HG02943 (cell line): ENCODE measurements around the gene AOAH.

Source experiments
- ATAC-seq: cut with Tn5 transposase; IDR thresholded peaks from one replicate; pipeline ENCODE4 v1.9.1; 2021; ENCODE audit warnings: mild to moderate bottlenecking, low read depth, moderate library complexity; ENCODE audit not compliant: unreplicated experiment

AOAH gene

GRCh38 chr7:36638140-36638539 lies 86.2 kb downstream of the AOAH start:
- no peak for ATAC-seq

GRCh38 chr7:36637417-36637816 lies 86.9 kb downstream of the AOAH start:
- ATAC-seq = no peak

DNA sequence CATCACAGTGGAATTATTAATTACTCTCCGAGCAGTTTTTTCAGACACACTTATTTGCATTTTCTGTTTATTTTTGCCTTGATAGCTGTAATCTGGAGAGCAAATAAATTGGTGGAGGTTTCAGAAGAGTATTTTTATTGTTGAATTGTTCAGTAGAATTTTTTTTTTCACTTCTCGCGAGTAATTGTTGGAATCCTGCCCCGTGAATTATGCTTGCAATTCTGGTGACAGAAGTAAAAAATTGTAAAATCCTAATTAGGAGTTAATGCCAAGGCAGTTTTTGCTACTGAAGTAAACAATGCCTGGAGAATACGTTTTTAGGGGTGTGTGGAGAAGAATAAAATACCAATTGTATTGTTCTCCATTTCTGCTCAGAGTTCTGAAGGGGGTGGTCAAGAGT lies 88.2 kb downstream of the AOAH start:
- no peak for ATAC-seq

DNA sequence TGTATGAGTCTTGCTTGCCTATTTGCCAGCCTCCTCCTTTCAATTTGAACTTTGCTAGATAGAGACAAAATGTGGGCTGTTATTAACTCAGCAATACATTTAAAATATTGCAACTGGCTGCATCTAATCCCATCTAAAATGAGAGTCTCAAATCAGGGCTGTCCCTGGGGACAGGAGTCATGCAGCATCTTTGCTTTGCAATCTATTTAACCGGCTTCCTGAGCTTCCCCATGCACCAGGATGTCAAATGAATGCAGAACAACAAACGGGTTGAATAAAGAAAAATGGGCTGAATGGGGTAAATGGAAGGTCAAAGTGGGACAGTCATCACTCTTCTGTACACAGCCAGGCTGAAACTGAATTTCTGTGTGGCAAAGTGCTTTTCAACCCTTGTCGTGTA lies 89.2 kb downstream of the AOAH start:
- no peak for ATAC-seq

DNA sequence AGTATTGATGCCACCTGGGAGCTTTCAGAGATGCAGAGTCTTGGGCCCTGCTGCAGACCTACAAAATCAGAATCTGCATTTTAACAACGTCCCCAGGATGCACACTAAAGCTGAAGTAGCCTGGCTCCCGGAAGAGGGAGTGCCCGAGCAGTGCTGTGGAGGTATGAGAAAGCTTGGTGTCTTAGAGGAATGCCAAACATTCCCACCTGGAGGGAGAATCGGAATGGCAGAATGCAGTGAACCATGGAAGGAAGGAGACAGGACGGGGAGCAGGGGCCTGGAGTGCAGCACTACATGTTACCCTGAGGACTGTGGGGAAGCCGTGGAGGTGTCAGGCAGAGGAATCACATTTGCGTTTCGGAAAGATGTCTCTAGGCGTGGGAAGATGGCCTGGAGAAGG lies 90.9 kb downstream of the AOAH start:
- no peak for ATAC-seq

DNA sequence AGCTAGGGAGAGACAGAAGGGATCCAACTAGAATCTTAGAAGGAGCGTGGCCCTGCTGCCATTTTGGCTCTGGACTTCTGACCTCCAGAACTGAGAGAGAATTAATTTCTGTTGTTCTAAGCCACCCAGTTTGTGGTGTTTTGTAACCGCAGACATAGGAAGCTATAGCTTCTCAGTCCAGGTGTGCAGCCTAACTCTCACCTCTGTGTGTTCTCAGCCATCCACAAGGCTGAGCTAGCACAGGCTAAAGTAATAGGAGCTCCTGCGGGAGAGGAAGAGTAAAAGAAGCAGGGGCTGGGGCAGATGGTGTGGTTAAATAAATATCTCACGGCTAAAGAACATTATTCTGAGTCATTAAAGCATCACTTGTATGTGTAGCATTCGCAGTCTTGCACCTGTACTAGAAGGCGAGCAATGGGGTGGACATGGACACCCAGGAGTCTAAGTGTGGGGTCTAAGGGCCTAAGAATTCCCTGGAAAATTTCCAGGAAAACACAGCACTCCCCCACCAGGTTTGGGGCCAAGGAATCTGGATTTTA lies 94.1 kb downstream of the AOAH start:
- ATAC-seq = no peak

- no peak for ATAC-seq
Observed at GRCh38 chr7:36629351-36629750, 94.9 kb downstream of the AOAH start.

GRCh38 chr7:36627836-36628235 lies 96.5 kb downstream of the AOAH start:
- ATAC-seq = no peak

DNA sequence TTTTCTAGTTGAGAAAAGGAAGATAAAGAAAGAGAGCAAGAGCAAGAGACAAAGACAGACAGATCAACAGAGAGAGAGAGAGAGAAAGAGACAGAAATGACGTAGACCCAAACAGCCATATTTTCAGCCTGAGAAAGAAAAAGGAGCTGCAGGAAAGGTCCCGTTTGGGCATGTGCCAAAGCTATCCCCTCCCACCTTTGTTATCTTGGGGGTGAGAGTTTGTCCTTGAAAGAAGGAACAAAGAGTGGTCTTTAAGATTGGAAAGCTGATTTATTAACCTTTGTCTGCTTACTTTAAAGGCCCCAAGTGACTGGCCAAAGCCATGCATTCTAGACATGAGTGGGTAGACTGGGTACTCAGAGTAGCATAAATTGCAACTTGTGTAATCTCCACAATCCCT lies 98.2 kb downstream of the AOAH start:
- ATAC-seq = no peak

- no peak for ATAC-seq
Observed at GRCh38 chr7:36625247-36625646, 99.0 kb downstream of the AOAH start.

GRCh38 chr7:36623247-36623646 lies 101.0 kb downstream of the AOAH start:
- no peak for ATAC-seq

DNA sequence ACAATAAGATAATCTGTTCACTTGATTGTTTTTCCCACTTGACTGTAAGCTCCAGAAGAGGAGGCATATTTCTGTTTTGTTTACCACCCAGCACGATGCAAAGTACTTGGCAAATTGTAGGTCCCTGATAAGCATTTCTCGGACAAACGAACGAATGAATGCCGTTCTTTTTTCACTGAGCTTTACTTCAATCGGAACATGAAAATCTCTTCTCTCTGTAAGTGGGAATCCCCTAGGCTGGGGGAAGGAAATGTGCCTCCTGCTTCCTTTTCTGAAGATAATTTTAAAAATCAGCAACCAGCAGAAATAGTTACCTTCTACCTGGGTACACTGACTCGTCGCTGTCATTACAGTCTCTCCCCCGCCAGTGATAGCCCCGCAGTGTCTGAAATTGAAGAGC lies 102.9 kb downstream of the AOAH start:
- no peak for ATAC-seq

DNA sequence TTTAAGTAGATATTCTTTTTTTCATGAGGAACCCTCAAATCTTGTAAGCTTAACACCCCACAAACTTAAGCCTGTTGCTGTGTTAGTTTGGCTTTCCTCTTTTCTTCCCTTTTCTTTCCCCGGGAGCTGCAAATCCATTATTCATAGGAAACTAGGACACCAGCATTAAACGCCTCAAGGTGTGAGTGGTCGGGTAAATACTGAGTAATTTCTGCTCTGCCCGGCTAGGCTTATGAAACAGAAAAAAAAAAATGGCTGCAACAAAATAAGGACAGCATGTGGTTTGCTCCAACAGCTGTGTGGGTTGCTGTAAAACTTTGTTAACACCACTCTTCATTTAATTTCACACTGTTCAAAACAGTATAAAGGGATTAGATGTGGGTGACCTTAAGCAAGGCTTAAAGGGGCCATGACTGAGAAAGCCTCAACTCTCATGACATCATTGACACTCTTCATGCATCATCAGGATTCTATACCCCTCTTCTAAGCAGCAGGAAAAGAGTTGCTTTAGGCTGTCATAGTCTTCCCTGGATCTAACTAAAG lies 104.1 kb downstream of the AOAH start:
- ATAC-seq = no peak

DNA sequence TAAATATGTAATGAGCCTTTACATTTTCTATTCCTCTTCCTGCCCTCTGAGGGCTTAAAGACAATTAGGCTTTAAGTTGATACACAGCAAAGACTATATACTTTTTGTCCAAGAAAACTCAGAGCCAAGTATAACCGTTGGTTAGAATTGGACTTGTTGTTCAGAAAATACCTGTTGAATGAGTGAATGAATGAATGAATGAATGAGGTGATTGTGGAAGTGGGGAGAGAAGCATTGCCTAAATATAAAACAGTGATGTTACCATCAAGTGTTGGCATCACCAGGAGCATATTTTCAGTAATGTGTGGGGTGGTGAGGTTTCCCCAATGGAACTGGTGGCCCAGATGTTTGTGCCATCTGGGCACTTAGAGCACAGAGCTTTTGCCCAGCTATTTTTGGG lies 106.9 kb downstream of the AOAH start:
- ATAC-seq = no peak

DNA sequence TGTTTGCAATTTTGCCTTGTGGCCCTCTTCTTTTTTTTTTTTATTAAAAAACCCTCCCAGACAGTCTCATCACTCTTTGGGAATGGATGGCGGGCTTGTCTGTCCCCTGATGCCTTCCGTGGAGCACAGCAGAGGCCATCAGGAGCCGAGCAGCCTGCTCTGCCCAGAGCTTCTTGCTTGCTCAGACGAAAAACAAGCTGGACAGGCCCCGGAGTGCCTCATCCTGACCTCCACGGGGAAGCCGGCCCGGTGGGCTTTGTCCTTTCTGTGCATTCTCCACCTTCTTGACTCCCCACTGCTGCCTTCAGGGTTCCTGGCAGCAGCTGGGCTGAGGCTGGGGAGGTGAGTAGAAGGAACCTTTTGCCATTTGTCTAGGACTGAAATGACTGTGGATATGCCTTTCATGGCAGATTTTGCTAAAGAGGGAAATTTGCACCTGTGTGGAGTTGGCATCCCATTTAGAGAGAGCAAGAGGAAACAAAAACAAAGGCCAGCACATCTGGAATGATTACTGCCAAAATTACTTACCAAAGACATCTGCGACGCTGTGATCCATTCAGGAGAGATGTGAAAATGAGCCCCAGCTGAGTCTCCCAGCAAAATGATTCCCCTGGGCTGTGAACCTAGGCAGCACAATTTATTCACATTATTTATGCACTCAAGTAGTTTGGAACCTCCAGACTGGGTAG lies 108.3 kb downstream of the AOAH start:
- ATAC-seq = no peak

DNA sequence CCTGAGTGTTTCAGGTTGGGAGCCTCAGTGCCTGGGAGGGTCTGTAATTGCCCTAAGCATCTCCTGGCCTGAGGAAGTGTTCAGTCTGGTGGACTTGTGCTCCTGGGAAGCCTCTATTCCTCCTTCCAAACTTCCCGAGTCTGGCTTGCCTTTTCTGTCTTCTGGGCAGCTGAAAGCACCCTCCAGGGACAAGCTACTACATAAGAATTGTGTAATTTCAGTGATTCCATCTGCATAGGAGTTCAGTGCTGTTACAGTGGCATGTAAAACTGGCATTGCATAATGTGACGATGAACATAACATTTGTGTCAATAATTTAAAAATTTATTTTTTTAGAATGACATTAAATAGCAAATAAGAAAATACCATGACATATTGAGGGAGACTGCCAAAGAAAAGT lies 109.3 kb downstream of the AOAH start:
- ATAC-seq = no peak

GRCh38 chr7:36613031-36613614 lies 111.2 kb downstream of the AOAH start:
- no peak for ATAC-seq

DNA sequence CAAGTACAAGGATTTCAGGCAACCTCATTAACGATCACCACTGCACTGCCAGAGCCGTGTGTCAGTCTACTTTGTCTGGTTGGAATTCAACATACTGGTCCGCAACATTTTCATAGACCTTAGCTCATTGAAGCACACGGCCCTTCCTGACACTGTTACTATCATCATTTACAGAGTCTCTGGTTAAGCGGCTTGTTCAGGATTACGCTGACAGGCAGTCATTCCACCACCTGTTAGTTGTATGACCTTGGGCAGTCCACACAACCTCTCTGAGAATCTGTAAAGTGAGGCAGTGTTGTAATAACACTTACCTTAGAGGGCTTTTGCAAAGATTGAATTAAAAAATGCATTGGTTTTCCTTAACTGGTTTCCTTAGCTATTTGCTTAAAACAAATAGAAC lies 112.6 kb downstream of the AOAH start:
- ATAC-seq = no peak

- ATAC-seq = no peak
Observed at GRCh38 chr7:36607721-36608095, 116.6 kb downstream of the AOAH start.

GRCh38 chr7:36606976-36607720 lies 117.1 kb downstream of the AOAH start:
- ATAC-seq = no peak

DNA sequence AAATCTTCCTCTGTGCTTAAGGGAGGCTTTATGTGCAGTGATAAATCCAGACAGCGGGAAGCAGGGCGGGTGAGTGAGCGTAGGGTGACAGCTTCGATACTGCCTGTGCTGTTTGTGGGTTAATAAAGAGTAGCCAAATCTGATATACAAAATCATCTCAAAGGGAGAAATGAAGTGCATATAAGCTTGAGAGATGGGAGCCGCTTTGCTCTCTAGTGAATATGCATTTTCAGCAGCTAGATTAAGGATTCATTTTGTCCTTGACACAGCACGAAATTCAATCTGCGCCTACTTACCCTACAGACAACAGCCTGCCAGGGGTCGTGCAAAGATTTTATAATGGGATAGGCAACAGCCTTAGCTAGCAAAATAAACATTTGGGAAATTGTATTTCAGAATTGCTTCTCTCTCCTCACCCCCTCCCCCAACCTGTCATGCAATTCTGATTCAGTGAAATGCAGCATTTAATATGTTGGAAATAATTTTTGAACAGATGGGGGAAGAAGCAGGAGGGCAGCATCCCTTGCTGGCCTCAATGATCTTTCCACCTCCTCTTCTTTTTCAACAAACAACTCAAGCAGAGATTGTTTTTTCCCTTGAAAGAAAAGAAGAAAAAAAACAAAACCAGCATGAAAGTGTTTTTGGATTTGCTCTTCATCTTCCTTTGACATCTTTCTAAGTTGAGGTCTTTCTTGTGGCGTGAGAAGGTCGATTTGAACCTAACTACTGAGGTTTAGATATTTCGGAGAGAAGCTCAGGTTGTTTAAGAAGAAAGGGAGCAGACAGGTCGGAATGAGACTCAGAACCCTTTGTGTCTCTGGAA lies 117.9 kb downstream of the AOAH start:
- no peak for ATAC-seq
